Measurements from ENCODE around the gene CCDC172. TPM values are rescaled to one million over a fixed set of nuclear protein-coding genes. Genes with fewer than 3 reads are reported as not detected.

Gene CCDC172
- polyA plus RNA-seq, 2 of the 4 experiments (the other 2 are of a cell fraction) = not detected

DNA sequence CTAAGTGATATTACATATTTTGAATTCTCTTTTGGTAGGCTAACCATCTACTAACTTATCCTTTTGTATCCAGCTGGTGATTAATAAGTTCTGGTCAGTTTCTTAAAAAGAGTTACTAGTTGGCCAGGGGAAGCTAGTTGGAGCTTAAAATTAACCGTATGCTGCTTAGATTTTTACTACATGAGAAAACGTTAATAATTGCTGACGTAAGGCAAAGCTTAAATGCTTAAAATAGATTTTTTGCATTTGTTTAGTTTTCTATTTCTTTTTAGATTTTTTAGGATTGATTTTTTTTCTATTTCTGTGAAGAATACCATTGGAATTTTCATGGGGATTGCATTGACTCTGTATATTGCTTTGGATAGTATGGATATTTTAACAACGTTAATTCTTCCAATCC, 32.6 kb downstream of the CCDC172 start:
- CTCF ChIA-PET = no interaction called here
- no peak for FAIRE-seq

DNA sequence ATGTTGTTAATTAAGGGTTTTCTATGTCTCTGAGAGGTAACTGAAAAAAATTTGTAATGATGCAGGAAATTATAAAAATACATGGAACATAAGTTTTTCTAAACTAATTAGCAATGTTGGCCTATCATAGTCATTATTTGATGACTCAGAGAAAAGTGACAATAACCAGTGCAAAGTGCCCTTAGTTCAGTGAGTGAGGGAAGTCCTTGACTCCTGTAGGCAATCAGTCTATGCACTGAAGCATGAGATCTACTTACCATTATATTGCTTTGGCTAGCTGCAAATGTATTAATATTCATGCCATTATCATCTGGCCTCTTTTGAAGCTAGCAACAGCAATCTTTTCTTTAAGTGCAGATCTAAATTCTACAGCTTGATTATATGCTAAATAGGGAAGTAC, 40.6 kb downstream of the CCDC172 start:
- ATAC-seq (no peak), FAIRE-seq (no peak), DNase-seq (ENCODE audit: low read depth in 1 of 2, low spot score in 1 of 2) (no peak)
- no peak overlapping the region for H3K4me2 ChIP-seq
- no peaks in the 10 kb centered on the region for H3K9me3 ChIP-seq
- H3K4me3 ChIP-seq = no peak overlapping the region
- H3K4me1 ChIP-seq = no peaks in the 10 kb centered on the region
- no peak overlapping the region for H3K27ac ChIP-seq
- ChIA-PET POLR2A (no interaction called here), CTCF (no interaction called here)
- TF ChIP-seq NR3C1 (IDR thresholded peaks at IDR 0.05) = no peak
- peak; percentile 66 for TF ChIP-seq MAFK (IDR thresholded peaks at IDR 0.05; ENCODE audit: partially characterized antibody)

More for the DNA sequence above, 32.6 kb downstream of the CCDC172 start:
- Histone ChIP-seq H3K4me2 (no peak overlapping the region), H3K4me3 (no peak overlapping the region), H3K4me1 (no peaks in the 10 kb centered on the region), H3K27ac (no peak overlapping the region), H3K9me3 (no peaks in the 10 kb centered on the region)
- ATAC-seq (no peak), DNase-seq (ENCODE audit: low read depth in 1 of 2, low spot score in 1 of 2) (no peak)
- no peak for TF ChIP-seq MAZ (IDR thresholded peaks at IDR 0.05; ENCODE audit: borderline replicate concordance, low read depth, low read length)
- TF ChIP-seq MAFK (IDR thresholded peaks at IDR 0.05; ENCODE audit: partially characterized antibody) = peak; percentile 58
- TF ChIP-seq, protein P1, sequence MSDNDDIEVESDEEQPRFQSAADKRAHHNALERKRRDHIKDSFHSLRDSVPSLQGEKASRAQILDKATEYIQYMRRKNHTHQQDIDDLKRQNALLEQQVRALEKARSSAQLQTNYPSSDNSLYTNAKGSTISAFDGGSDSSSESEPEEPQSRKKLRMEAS (IDR thresholded peaks at IDR 0.05) = no peak
- POLR2A ChIA-PET = no interaction called here
- 69% methylated on average over 4 of the region's 4 CpGs for WGBS (ENCODE audit: missing lambda C conversion rate)

DNA sequence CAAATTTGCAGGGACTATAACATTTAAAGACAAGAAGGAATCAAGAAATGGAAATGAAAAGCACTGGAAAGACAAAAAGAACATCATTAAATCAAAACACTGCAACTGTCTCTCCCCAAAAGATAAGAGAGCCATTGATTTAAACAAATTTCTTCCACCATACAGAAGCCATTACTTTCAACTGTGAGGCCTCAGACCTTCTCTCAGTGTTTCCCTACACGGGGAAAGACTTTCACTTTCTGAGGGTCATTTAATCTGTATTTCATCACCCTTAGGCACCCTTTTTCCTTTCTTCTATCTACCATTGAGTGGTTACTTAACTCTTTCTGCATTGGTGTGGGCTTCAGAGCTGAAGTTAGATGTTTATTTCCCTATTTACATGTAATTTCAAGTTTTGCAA, 47.5 kb downstream of the CCDC172 start:
- FAIRE-seq (no peak), ATAC-seq (no peak), DNase-seq (ENCODE audit: low read depth in 1 of 2, low spot score in 1 of 2) (no peak)
- ChIA-PET POLR2A (no interaction called here), CTCF (no interaction called here)
- TF ChIP-seq, protein P2, sequence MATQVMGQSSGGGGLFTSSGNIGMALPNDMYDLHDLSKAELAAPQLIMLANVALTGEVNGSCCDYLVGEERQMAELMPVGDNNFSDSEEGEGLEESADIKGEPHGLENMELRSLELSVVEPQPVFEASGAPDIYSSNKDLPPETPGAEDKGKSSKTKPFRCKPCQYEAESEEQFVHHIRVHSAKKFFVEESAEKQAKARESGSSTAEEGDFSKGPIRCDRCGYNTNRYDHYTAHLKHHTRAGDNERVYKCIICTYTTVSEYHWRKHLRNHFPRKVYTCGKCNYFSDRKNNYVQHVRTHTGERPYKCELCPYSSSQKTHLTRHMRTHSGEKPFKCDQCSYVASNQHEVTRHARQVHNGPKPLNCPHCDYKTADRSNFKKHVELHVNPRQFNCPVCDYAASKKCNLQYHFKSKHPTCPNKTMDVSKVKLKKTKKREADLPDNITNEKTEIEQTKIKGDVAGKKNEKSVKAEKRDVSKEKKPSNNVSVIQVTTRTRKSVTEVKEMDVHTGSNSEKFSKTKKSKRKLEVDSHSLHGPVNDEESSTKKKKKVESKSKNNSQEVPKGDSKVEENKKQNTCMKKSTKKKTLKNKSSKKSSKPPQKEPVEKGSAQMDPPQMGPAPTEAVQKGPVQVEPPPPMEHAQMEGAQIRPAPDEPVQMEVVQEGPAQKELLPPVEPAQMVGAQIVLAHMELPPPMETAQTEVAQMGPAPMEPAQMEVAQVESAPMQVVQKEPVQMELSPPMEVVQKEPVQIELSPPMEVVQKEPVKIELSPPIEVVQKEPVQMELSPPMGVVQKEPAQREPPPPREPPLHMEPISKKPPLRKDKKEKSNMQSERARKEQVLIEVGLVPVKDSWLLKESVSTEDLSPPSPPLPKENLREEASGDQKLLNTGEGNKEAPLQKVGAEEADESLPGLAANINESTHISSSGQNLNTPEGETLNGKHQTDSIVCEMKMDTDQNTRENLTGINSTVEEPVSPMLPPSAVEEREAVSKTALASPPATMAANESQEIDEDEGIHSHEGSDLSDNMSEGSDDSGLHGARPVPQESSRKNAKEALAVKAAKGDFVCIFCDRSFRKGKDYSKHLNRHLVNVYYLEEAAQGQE (IDR thresholded peaks at IDR 0.05) = no peak
- TF ChIP-seq POLR2AphosphoS2 (conservative IDR thresholded peaks at IDR 0.05; ENCODE audit: low read length) (no peak), JUN (IDR thresholded peaks at IDR 0.05) (no peak), CBX8 (IDR thresholded peaks at IDR 0.05) (no peak), TFCP2L1 (CRISPR knock-in tag; IDR thresholded peaks at IDR 0.05) (no peak), MYC (IDR thresholded peaks at IDR 0.05; ENCODE audit: borderline replicate concordance, low read length) (no peak), FOXS1 (CRISPR knock-in tag; IDR thresholded peaks at IDR 0.05) (no peak), CHD2 (IDR thresholded peaks at IDR 0.05; ENCODE audit: low read length, partially characterized antibody) (no peak), GATA3 (IDR thresholded peaks at IDR 0.05; ENCODE audit: borderline replicate concordance) (no peak), KDM1A (IDR thresholded peaks at IDR 0.05; ENCODE audit: low read depth) (no peak), ZC3H11A (IDR thresholded peaks at IDR 0.05) (no peak), ZSCAN20 (CRISPR knock-in tag; IDR thresholded peaks at IDR 0.05) (no peak), CBX2 (IDR thresholded peaks at IDR 0.05; ENCODE audit: borderline replicate concordance, low read depth) (no peak)
- TF ChIP-seq, protein P1 (IDR thresholded peaks at IDR 0.05) = no peak
- Histone ChIP-seq H3K4me3 (no peak overlapping the region), H3K4me1 (no peaks in the 10 kb centered on the region), H3K4me2 (peak overlapping the region; percentile 19; the same call in 1 of the 3 replicates), H3K9me3 (no peaks in the 10 kb centered on the region), H3K27ac (no peak overlapping the region)
- WGBS (ENCODE audit: missing lambda C conversion rate) = 4% methylated on average over 1 of the region's 1 CpG

DNA sequence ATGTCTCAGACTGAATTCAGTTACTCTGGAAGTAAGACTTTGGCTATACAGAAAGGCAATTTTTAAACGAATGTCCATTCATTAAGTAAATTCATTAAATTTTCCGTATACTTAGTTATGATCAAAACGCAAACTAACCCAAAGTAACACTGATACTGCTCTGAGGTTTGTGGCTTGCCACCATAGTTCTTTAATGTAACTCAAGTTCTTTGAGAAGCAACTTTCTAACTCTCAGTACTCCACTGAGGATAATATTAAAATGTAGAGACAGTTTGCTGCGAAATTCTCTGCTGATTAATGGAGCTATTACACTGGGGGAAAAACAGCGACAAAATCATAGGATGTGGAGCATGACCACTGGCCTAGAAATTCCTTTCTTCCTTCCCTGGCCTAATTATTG, 58.0 kb downstream of the CCDC172 start:
- Histone ChIP-seq H3K9me3 (no peaks in the 10 kb centered on the region), H3K4me2 (no peak overlapping the region), H3K27ac (no peak overlapping the region), H3K4me3 (no peak overlapping the region), H3K4me1 (no peaks in the 10 kb centered on the region)
- POLR2A ChIA-PET = no interaction called here
- 59% methylated on average over 5 of the region's 5 CpGs for WGBS (ENCODE audit: missing lambda C conversion rate)
- DNase-seq (ENCODE audit: low read depth in 1 of 2, low spot score in 1 of 2) (no peak), FAIRE-seq (no peak), ATAC-seq (no peak)
- CTCF ChIA-PET = no interaction called here
- TF ChIP-seq HOXB13 (CRISPR knock-in tag; IDR thresholded peaks at IDR 0.05; ENCODE audit: low read depth) (no peak), RCOR1 (IDR thresholded peaks at IDR 0.05; ENCODE audit: low read depth, low read length) (no peak), NPAS2 (CRISPR knock-in tag; IDR thresholded peaks at IDR 0.05; ENCODE audit: borderline replicate concordance) (no peak), ZNF302 (CRISPR knock-in tag; IDR thresholded peaks at IDR 0.05) (no peak), HDAC2 (IDR thresholded peaks at IDR 0.05) (no peak), TFCP2L1 (CRISPR knock-in tag; IDR thresholded peaks at IDR 0.05) (no peak), FOXS1 (CRISPR knock-in tag; IDR thresholded peaks at IDR 0.05) (no peak)
- TF ChIP-seq, protein P3, sequence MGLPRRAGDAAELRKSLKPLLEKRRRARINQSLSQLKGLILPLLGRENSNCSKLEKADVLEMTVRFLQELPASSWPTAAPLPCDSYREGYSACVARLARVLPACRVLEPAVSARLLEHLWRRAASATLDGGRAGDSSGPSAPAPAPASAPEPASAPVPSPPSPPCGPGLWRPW (IDR thresholded peaks at IDR 0.05) = no peak
- TF ChIP-seq, protein P4, sequence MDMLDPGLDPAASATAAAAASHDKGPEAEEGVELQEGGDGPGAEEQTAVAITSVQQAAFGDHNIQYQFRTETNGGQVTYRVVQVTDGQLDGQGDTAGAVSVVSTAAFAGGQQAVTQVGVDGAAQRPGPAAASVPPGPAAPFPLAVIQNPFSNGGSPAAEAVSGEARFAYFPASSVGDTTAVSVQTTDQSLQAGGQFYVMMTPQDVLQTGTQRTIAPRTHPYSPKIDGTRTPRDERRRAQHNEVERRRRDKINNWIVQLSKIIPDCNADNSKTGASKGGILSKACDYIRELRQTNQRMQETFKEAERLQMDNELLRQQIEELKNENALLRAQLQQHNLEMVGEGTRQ (IDR thresholded peaks at IDR 0.05) = no peak
- TF ChIP-seq, protein P5, sequence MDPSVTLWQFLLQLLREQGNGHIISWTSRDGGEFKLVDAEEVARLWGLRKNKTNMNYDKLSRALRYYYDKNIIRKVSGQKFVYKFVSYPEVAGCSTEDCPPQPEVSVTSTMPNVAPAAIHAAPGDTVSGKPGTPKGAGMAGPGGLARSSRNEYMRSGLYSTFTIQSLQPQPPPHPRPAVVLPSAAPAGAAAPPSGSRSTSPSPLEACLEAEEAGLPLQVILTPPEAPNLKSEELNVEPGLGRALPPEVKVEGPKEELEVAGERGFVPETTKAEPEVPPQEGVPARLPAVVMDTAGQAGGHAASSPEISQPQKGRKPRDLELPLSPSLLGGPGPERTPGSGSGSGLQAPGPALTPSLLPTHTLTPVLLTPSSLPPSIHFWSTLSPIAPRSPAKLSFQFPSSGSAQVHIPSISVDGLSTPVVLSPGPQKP (IDR thresholded peaks at IDR 0.05; ENCODE audit: low read depth, low read length) = no peak
- TF ChIP-seq, protein P6, sequence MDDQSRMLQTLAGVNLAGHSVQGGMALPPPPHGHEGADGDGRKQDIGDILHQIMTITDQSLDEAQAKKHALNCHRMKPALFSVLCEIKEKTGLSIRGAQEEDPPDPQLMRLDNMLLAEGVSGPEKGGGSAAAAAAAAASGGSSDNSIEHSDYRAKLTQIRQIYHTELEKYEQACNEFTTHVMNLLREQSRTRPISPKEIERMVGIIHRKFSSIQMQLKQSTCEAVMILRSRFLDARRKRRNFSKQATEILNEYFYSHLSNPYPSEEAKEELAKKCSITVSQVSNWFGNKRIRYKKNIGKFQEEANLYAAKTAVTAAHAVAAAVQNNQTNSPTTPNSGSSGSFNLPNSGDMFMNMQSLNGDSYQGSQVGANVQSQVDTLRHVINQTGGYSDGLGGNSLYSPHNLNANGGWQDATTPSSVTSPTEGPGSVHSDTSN (IDR thresholded peaks at IDR 0.05) = no peak
